ENCODE results near the gene PGBD5. TPM values are rescaled to one million over a fixed set of nuclear protein-coding genes. Genes with fewer than 3 reads are reported as not detected.
A peak's percentile ranks its signal among the peaks of the same experiment; 100 is the strongest.

PGBD5 gene
- total and polyA plus RNA-seq, 2 of the 13 experiments (the other 11 are each of a cell fraction or from before 2014, with no cell fraction given), result 0.04 to 0.13 TPM

DNA sequence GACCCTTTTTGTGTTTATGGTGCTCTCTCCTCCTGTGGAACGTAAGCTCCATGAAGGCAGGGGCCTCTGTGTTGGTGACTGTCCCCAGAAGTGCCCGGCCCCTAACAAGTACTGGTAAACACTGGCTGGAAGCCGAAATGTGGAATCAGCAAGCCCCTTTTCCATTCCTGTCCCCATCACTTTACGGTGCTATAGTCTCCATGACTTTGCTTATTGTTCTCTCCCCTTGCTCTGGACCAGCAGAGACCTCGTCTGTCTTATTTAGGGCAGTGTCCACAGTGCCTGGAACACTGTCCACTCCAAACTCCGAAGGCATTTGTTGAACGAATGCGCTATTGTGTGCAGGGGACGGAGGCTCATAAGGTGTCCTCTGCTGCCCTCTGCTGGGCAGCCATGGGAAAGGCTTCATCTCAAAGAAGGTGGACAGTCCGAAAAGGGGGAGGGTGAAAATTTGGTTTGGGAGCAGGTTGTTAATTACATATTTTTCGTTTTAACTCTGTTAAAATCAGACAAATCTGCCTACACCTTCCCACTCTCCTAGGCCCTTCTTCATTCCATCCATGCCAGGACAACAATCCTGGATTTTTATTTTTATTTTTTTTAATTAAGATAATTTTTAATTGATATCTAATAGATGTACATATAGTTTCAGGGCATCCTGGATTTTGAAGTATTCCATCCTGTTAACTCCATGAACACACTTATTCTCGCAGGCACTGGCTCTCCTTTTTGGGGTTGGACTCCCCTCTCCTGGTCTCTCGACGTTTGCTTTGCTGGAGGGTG, 115.6 kb downstream of the PGBD5 start:
- BruUV-seq (replicated peaks), result no TSS peak
- 0 out of 2 replicates have a peak, but pooled peaks cover 5% of the 10 kb centered on the region for H3K4me1 ChIP-seq (ENCODE audit: insufficient read depth, low read length)
- ATAC-seq (peak; percentile 90), FAIRE-seq (peak; percentile 83), DNase-seq (ENCODE audit: low spot score) (peak; percentile 60)
- no peaks in the 10 kb centered on the region for H3K79me2 ChIP-seq (ENCODE audit: insufficient read depth, low read length)
- CTCF ChIA-PET (ENCODE audit: low intra/inter-chr PET ratio, low total read pairs), result interaction anchor here (0.6 to 2.2 kb wide), 5 partner anchors 290 to 650 kb away, joined by 3 to 14 read pairs (median 6); no protein-coding TSS in a partner anchor
- in situ Hi-C loops (cut with HindIII; ENCODE audit: extremely low pct_ligation_motif_present, low pct_unique_long_range_greater_than_20kb), result loop anchor here (5.0 to 10.0 kb wide), 2 partner anchors 336 to 648 kb away; no protein-coding TSS in a partner anchor
- H3K4me2 ChIP-seq (ENCODE audit: low read depth, low read length), result peak overlapping the region; percentile 34
- H4K20me1 ChIP-seq (ENCODE audit: insufficient read depth, low read length), result no peaks in the 10 kb centered on the region
- H3K4me3 ChIP-seq (replicated peaks in 1 of 3; ENCODE audit: insufficient read depth in 1 of 3, low read depth in 2 of 3, low read length in 3 of 3), result no peak overlapping the region
- H3K27ac ChIP-seq (ENCODE audit: extremely low read length, insufficient read depth, low read length), result no peak overlapping the region
- no peaks in the 10 kb centered on the region for H3K36me3 ChIP-seq (replicated peaks in 1 of 2; ENCODE audit: control insufficient read depth in 1 of 2, insufficient read depth in 2 of 2, low read length in 2 of 2)
- no peak overlapping the region for H2AFZ ChIP-seq (ENCODE audit: low read length)
- intact Hi-C loops (cut with micrococcal nuclease; ENCODE audit: unreplicated experiment), result loop anchor here (1.0 to 5.0 kb wide), 2 partner anchors 328 to 649 kb away; no protein-coding TSS in a partner anchor
- H3K27me3 ChIP-seq (ENCODE audit: control insufficient read depth in 1 of 2, insufficient read depth in 2 of 2, low read length in 2 of 2), result peaks cover 2 to 15% of the 10 kb centered on the region in 2 experiments; a peak in 2 of 5 replicates
- POLR2A ChIA-PET, result no interaction called here
- H3K9me3 ChIP-seq (ENCODE audit: low read length), result no peaks in the 10 kb centered on the region
- 16% methylated on average over 14 of the region's 14 CpGs for WGBS (ENCODE audit: low lambda C conversion rate)
- no peak overlapping the region for H3K9ac ChIP-seq (ENCODE audit: insufficient read depth, low read depth, low read length)
- TF ChIP-seq ZNF883 (CRISPR knock-in tag; IDR thresholded peaks at IDR 0.05; ENCODE audit: not compliant biosample characterization), result no peak
- TF ChIP-seq KDM2A (CRISPR knock-in tag; IDR thresholded peaks at IDR 0.05; ENCODE audit: borderline replicate concordance, low read depth), result peak; percentile 64
- peak; percentile 12; the same call in 1 of the 2 replicates for TF ChIP-seq FOSL2 (CRISPR knock-in tag; IDR thresholded peaks at IDR 0.05)
- 0 out of 2 replicates have a peak, but pooled peaks have one; percentile 16 for TF ChIP-seq THAP11 (CRISPR knock-in tag; IDR thresholded peaks at IDR 0.05)
- no peak for TF ChIP-seq ZNF776 (CRISPR knock-in tag; IDR thresholded peaks at IDR 0.05)
- peak; percentile 95 for TF ChIP-seq SMC3 (IDR thresholded peaks at IDR 0.05; ENCODE audit: low read length)
- TF ChIP-seq, protein P1, sequence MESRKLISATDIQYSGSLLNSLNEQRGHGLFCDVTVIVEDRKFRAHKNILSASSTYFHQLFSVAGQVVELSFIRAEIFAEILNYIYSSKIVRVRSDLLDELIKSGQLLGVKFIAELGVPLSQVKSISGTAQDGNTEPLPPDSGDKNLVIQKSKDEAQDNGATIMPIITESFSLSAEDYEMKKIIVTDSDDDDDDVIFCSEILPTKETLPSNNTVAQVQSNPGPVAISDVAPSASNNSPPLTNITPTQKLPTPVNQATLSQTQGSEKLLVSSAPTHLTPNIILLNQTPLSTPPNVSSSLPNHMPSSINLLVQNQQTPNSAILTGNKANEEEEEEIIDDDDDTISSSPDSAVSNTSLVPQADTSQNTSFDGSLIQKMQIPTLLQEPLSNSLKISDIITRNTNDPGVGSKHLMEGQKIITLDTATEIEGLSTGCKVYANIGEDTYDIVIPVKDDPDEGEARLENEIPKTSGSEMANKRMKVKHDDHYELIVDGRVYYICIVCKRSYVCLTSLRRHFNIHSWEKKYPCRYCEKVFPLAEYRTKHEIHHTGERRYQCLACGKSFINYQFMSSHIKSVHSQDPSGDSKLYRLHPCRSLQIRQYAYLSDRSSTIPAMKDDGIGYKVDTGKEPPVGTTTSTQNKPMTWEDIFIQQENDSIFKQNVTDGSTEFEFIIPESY (CRISPR knock-in tag; IDR thresholded peaks at IDR 0.05), result 0 out of 2 replicates have a peak, but pooled peaks have one; percentile 29
- no peak for TF ChIP-seq ZNF605 (CRISPR knock-in tag; IDR thresholded peaks at IDR 0.05)
- no peak for TF ChIP-seq KLF6 (CRISPR knock-in tag; IDR thresholded peaks at IDR 0.05)
- TF ChIP-seq GATAD2A (CRISPR knock-in tag; IDR thresholded peaks at IDR 0.05), result no peak
- TF ChIP-seq ZNF614 (CRISPR knock-in tag; IDR thresholded peaks at IDR 0.05; ENCODE audit: borderline replicate concordance), result no peak
- TF ChIP-seq ZMYM4 (CRISPR knock-in tag; IDR thresholded peaks at IDR 0.05), result peak; percentile 21; the same call in 1 of the 2 replicates
- no peak for TF ChIP-seq YEATS2 (CRISPR knock-in tag; IDR thresholded peaks at IDR 0.05; ENCODE audit: borderline replicate concordance)
- peak; percentile 30 for TF ChIP-seq TEAD3 (CRISPR knock-in tag; optimal IDR thresholded peaks at IDR 0.05; ENCODE audit: borderline replicate concordance)
- TF ChIP-seq SMARCE1 (IDR thresholded peaks at IDR 0.05; ENCODE audit: borderline replicate concordance), result no peak
- no peak for TF ChIP-seq PHF8 (CRISPR knock-in tag; IDR thresholded peaks at IDR 0.05)
- TF ChIP-seq ZNF660 (CRISPR knock-in tag; IDR thresholded peaks at IDR 0.05; ENCODE audit: borderline replicate concordance, low read depth), result no peak
- no peak for TF ChIP-seq SOX13 (IDR thresholded peaks at IDR 0.05)
- TF ChIP-seq SOX13 (CRISPR knock-in tag; conservative IDR thresholded peaks at IDR 0.05 in 1 of 2, IDR thresholded peaks at IDR 0.05 in 1 of 2), result 0 out of 4 replicates have a peak, but pooled peaks of 1 of the 2 experiments have one; percentile 7
- TF ChIP-seq ZNF10 (CRISPR knock-in tag; IDR thresholded peaks at IDR 0.05; ENCODE audit: borderline replicate concordance, low read depth), result no peak
- TF ChIP-seq BRD4 (CRISPR knock-in tag; IDR thresholded peaks at IDR 0.05), result no peak
- TF ChIP-seq, protein P2, sequence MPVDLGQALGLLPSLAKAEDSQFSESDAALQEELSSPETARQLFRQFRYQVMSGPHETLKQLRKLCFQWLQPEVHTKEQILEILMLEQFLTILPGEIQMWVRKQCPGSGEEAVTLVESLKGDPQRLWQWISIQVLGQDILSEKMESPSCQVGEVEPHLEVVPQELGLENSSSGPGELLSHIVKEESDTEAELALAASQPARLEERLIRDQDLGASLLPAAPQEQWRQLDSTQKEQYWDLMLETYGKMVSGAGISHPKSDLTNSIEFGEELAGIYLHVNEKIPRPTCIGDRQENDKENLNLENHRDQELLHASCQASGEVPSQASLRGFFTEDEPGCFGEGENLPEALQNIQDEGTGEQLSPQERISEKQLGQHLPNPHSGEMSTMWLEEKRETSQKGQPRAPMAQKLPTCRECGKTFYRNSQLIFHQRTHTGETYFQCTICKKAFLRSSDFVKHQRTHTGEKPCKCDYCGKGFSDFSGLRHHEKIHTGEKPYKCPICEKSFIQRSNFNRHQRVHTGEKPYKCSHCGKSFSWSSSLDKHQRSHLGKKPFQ (CRISPR knock-in tag; IDR thresholded peaks at IDR 0.05; ENCODE audit: insufficient replicate concordance), result no peak
